ENCODE results near the gene PHLDB2.

The PHLDB2 gene

GRCh38 chr3:111968319-111969054, 109.4 kb downstream of the PHLDB2 start:
- DNase-seq (ENCODE audit: low spot score) (no peak), ATAC-seq (ENCODE audit: low read depth) (no peak)
- Histone ChIP-seq H3K4me1 (ENCODE audit: insufficient read depth, poor library complexity, severe bottlenecking) (peaks cover 4% of the 10 kb centered on the region), H3K27ac (ENCODE audit: poor library complexity, severe bottlenecking) (no peak overlapping the region), H3K36me3 (ENCODE audit: low read depth) (peaks cover 99% of the 10 kb centered on the region), H3K9me3 (ENCODE audit: severe bottlenecking) (no peaks in the 10 kb centered on the region), H3K27me3 (ENCODE audit: insufficient read depth, poor library complexity, severe bottlenecking) (no peaks in the 10 kb centered on the region), H3K4me3 (ENCODE audit: severe bottlenecking) (no peak overlapping the region)
- TF ChIP-seq CTCF (IDR thresholded peaks at IDR 0.05; ENCODE audit: poor library complexity, severe bottlenecking): no peak

GRCh38 chr3:111970376-111970775, 111.3 kb downstream of the PHLDB2 start:
- Histone ChIP-seq H3K4me1 (ENCODE audit: insufficient read depth, poor library complexity, severe bottlenecking) (no peaks in the 10 kb centered on the region), H3K36me3 (ENCODE audit: low read depth) (peaks cover 98% of the 10 kb centered on the region), H3K4me3 (ENCODE audit: severe bottlenecking) (no peak overlapping the region), H3K9me3 (ENCODE audit: severe bottlenecking) (no peaks in the 10 kb centered on the region), H3K27me3 (ENCODE audit: insufficient read depth, poor library complexity, severe bottlenecking) (no peaks in the 10 kb centered on the region), H3K27ac (ENCODE audit: poor library complexity, severe bottlenecking) (no peak overlapping the region)
- ATAC-seq (ENCODE audit: low read depth) (no peak), DNase-seq (ENCODE audit: low spot score) (no peak)
- TF ChIP-seq CTCF (IDR thresholded peaks at IDR 0.05; ENCODE audit: poor library complexity, severe bottlenecking): no peak

GRCh38 chr3:111971533-111972130, 112.6 kb downstream of the PHLDB2 start:
- no peaks in the 10 kb centered on the region for H3K4me1 ChIP-seq (ENCODE audit: insufficient read depth, poor library complexity, severe bottlenecking)
- DNase-seq (ENCODE audit: low spot score): no peak
- no peak for ATAC-seq (ENCODE audit: low read depth)
- H3K27ac ChIP-seq (ENCODE audit: poor library complexity, severe bottlenecking): no peak overlapping the region
- H3K4me3 ChIP-seq (ENCODE audit: severe bottlenecking): no peak overlapping the region
- H3K27me3 ChIP-seq (ENCODE audit: insufficient read depth, poor library complexity, severe bottlenecking): no peaks in the 10 kb centered on the region
- peaks cover 92% of the 10 kb centered on the region for H3K36me3 ChIP-seq (ENCODE audit: low read depth)
- no peaks in the 10 kb centered on the region for H3K9me3 ChIP-seq (ENCODE audit: severe bottlenecking)
- no peak for TF ChIP-seq CTCF (IDR thresholded peaks at IDR 0.05; ENCODE audit: poor library complexity, severe bottlenecking)

- H3K27ac ChIP-seq (ENCODE audit: poor library complexity, severe bottlenecking): no peak overlapping the region
- no peak for ATAC-seq (ENCODE audit: low read depth)
Measured at GRCh38 chr3:111972891-111973290, 113.8 kb downstream of the PHLDB2 start.

More at GRCh38 chr3:111972891-111973290, 113.8 kb downstream of the PHLDB2 start:
- Histone ChIP-seq H3K36me3 (ENCODE audit: low read depth) (peaks cover 81% of the 10 kb centered on the region), H3K27me3 (ENCODE audit: insufficient read depth, poor library complexity, severe bottlenecking) (no peaks in the 10 kb centered on the region), H3K4me1 (ENCODE audit: insufficient read depth, poor library complexity, severe bottlenecking) (no peaks in the 10 kb centered on the region), H3K4me3 (ENCODE audit: severe bottlenecking) (no peak overlapping the region), H3K9me3 (ENCODE audit: severe bottlenecking) (no peaks in the 10 kb centered on the region)
- TF ChIP-seq CTCF (IDR thresholded peaks at IDR 0.05; ENCODE audit: poor library complexity, severe bottlenecking): no peak
- DNase-seq (ENCODE audit: low spot score): no peak

Data from RWPE2 (cell line).